GF-D8 (cell line): Measurements from ENCODE around the gene CPZ.
"Not testable (repeated sequence)": the region's sequence is repeated elsewhere in the genome, so short reads cannot be mapped to it uniquely, and the experiment has no call there.

Experiments used
- DNase-seq: peaks from one replicate; lab custom pipeline; 2025; lab: John Stamatoyannopoulos, UW

The CPZ gene

GRCh38 chr4:8653326-8654000, 60.9 kb downstream of the CPZ start:
- no peak for DNase-seq

- not testable (repeated sequence) for DNase-seq
These were observed 61.6 kb downstream of the CPZ start for GRCh38 chr4:8654139-8654538.

GRCh38 chr4:8655411-8656184, 63.0 kb downstream of the CPZ start:
- no peak for DNase-seq

DNA sequence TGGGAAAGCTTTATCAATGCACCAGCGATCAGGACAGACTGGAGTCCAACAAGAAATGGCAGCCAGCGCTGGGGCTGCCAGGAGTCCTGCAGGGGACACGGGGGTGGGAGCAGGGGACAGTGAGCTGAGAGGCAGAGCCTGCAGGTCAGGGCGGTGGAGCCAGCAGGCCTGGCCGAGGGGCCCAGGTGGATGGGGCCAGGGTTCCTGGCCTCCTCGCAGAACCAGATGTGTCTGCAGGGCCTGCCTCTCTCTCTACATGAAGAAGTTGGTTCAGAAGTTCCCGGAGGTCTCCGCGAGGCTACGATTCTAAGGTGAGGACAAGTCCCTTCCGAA, 63.6 kb downstream of the CPZ start:
- no peak for DNase-seq

DNA sequence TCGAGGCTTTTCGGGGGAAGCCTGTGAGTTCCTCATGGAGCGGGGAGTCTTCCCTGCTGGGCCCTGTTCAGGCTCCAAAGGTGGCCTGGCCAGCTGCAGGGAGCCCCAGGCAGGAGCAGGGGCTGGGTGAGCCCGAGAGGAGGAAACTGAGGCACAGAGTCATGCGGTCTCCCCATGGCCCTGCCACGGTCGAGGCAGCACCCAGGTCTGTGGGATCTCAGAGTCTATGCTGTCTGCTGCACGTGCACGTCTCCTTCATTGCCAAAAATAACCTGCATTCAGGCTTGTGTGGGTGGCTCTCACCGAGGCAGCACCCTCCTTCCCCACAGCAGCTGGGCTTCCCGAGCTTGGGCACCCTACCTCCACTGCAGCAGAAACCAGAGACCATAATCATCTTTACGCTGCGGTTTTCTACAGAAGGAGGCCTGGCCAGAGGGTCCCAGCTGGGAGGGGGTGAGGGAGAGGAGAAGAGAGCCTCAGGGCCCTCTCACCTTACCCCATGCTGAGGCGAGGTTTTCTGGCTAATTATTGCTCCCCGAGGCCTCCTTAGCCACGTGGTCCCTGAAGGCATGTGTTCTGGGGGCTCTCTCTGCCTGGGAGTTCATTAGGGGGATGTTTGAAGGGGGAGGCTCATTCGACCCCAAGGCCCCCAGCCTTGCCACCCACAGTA, 64.3 kb downstream of the CPZ start:
- no peak for DNase-seq

GRCh38 chr4:8657381-8658088, 65.0 kb downstream of the CPZ start:
- DNase-seq, result no peak

DNA sequence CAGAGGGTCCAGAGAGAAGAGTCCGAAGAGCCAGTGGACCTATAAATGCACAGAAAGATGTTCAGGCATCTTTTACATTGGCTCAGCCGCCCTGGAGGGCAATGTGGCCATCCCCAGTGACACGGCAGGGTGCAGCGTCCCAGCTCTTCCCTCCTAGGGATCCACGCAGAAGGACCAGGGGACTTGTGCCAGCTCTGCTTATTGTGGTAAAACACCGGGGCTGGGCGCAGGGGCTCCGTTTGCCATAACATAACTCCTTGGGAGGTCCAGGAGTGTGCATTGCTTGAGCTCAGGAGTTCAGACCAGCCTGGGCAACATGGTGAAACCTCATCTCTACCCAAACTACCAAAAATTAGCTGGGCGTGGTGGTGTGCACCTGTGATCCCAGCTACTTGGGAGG, 70.2 kb downstream of the CPZ start:
- no peak for DNase-seq

- DNase-seq, result no peak
These were observed 71.7 kb downstream of the CPZ start for GRCh38 chr4:8664031-8664805.

DNA sequence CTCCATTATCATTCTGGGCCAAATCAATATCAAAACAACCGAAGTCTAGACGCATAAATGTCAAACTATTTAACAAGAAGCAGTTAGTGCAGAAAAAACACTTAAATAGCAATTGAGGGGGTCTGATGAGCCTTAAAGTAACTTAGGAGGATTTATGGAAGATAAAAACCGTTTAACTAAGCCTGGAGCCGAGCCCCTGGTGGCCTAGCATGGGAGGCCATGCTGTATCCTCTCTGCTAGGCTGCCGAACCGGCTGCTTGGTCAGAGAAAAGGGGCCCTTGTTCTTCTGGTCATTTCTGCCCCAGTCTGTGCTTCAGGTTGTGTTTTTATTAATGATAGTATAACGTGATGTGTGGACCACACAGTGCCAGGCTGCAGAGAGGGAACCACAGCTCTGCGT, 72.4 kb downstream of the CPZ start:
- DNase-seq, result no peak

DNA sequence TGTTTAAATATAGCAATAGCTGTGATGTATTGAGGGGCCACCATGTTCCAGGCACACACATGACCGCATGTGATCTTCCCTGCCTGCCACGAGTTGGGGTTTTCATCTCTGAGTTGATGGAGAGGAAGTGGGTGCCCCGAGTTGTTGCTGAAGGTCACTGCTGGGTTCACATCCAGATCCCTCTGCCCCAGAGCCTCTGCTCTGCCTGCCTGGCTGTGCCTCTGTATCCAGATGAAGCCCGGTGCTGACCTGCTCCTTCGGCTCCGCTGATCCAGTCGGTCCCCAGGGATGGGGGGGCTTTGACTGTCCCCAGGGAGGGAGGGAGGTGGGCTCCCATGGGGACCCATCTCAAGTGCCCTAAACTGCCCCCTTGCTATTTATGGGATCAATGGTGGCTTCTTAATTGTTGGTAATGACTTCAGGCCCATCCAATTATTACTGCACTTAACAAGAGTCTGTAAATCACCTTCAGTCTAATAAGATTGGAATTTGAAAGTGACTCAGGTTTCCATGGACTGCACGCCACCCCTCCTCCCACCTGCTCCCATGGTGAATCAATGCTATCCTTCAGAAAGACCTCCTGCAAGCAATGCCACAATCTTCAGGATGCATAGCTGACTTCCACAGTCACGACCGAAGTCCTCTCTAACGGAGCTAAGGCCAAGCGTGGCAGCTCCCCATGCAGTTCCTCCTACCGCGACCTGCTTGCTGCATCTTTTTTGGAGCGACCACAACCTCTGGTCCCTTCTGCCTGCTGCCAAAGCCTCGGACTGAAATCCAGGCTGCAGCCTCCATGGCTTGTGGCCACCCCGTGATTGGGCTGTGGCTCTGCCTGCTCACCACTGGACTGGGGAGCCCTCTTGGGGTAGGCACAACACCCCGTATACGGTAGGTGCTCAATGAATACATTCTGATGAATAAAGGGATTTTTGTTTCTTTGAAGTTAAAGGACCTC, 73.1 kb downstream of the CPZ start:
- DNase-seq, result no peak

- DNase-seq, result no peak
These were observed 74.0 kb downstream of the CPZ start for GRCh38 chr4:8666581-8666980.
